ENCODE data around the gene PIR. TPM values are rescaled to one million over a fixed set of nuclear protein-coding genes. Genes with fewer than 3 reads are reported as not detected.

Gene PIR
- total RNA-seq, 4 donors from 2014 or later: 22.1 to 56.3 (median 32.5) TPM

- intact Hi-C loops (cut with DNase I): no loop called here
- no peak for DNase-seq
- TF ChIP-seq CTCF (IDR thresholded peaks at IDR 0.05): no peak
- no peak for TF ChIP-seq POLR2A (IDR thresholded peaks at IDR 0.05)
- H3K27me3 ChIP-seq: no peaks in the 10 kb centered on the region
- 23 to 24% methylated on average over 5 of the region's 5 CpGs for WGBS, 2 donors
- no peak overlapping the region for H3K4me3 ChIP-seq
- peaks cover 0 to 13% (median 0%) of the 10 kb centered on the region in 3 donors for H3K36me3 ChIP-seq
- peaks cover 0 to 26% (median 0%) of the 10 kb centered on the region in 3 donors for H3K4me1 ChIP-seq
- H3K27ac ChIP-seq: peak overlapping the region; percentile 69 to 81 (median 80)
- no peaks in the 10 kb centered on the region for H3K9me3 ChIP-seq
Measured at GRCh38 chrX:15475021-15475420, 18.1 kb downstream of the PIR start.

- peaks cover 0 to 11% (median 0%) of the 10 kb centered on the region in 3 donors for H3K36me3 ChIP-seq
- DNase-seq: no peak
- no peak overlapping the region for H3K4me3 ChIP-seq
- WGBS, 2 donors: 59 to 76% methylated on average over 4 of the region's 4 CpGs
- TF ChIP-seq POLR2A (IDR thresholded peaks at IDR 0.05) (no peak), CTCF (IDR thresholded peaks at IDR 0.05) (no peak)
- no peaks in the 10 kb centered on the region for H3K9me3 ChIP-seq
- peak overlapping the region; percentile 69 to 81 (median 80) for H3K27ac ChIP-seq
- H3K27me3 ChIP-seq: no peaks in the 10 kb centered on the region
- H3K4me1 ChIP-seq: peaks cover 0 to 26% (median 0%) of the 10 kb centered on the region in 3 donors
- intact Hi-C loops (cut with DNase I): no loop called here
Measured at GRCh38 chrX:15474028-15474427, 19.1 kb downstream of the PIR start.

GRCh38 chrX:15472531-15472930 is 20.6 kb downstream of the PIR start:
- Histone ChIP-seq H3K27me3 (no peaks in the 10 kb centered on the region), H3K9me3 (no peaks in the 10 kb centered on the region), H3K4me1 (peaks cover 0 to 34% (median 0%) of the 10 kb centered on the region in 3 donors), H3K27ac (no peak overlapping the region), H3K4me3 (no peak overlapping the region), H3K36me3 (no peaks in the 10 kb centered on the region)
- intact Hi-C loops (cut with DNase I): no loop called here
- no peak for DNase-seq
- no peak for TF ChIP-seq CTCF (IDR thresholded peaks at IDR 0.05)
- TF ChIP-seq POLR2A (IDR thresholded peaks at IDR 0.05): no peak

GRCh38 chrX:15471028-15471427 is 22.1 kb downstream of the PIR start:
- intact Hi-C loops (cut with DNase I): no loop called here
- H3K9me3 ChIP-seq: no peaks in the 10 kb centered on the region
- peaks cover 0 to 33% (median 0%) of the 10 kb centered on the region in 3 donors for H3K4me1 ChIP-seq
- no peak overlapping the region for H3K4me3 ChIP-seq
- WGBS, 2 donors: 13 to 18% methylated on average over 3 of the region's 3 CpGs
- peak overlapping the region in 2 of 4 donors; percentile 42 to 48 for H3K27ac ChIP-seq
- TF ChIP-seq POLR2A (IDR thresholded peaks at IDR 0.05): no peak
- TF ChIP-seq CTCF (IDR thresholded peaks at IDR 0.05): peak; percentile 29 to 79 (median 73)
- no peaks in the 10 kb centered on the region for H3K36me3 ChIP-seq
- H3K27me3 ChIP-seq: no peaks in the 10 kb centered on the region
- DNase-seq: no peak

- H3K27me3 ChIP-seq: no peaks in the 10 kb centered on the region
- H3K4me3 ChIP-seq: no peak overlapping the region
- TF ChIP-seq CTCF (IDR thresholded peaks at IDR 0.05) (no peak), POLR2A (IDR thresholded peaks at IDR 0.05) (no peak)
- WGBS, 2 donors: 78 to 92% methylated on average over 1 of the region's 1 CpG
- intact Hi-C loops (cut with DNase I): loop anchor here (5.0 kb wide), 1 partner anchor 122 kb away; no protein-coding TSS in a partner anchor
- no peak for DNase-seq
- H3K4me1 ChIP-seq: peaks cover 0 to 23% (median 0%) of the 10 kb centered on the region in 3 donors
- H3K36me3 ChIP-seq: no peaks in the 10 kb centered on the region
- no peaks in the 10 kb centered on the region for H3K9me3 ChIP-seq
- peak overlapping the region in 1 of 4 donors; percentile 45 for H3K27ac ChIP-seq
Measured at GRCh38 chrX:15469613-15470012, 23.5 kb downstream of the PIR start.
